22Rv1 (cell line): ENCODE results near the gene TSC22D1.

ENCODE experiments used
- ZFX ChIP-seq: fragments of 450-650 bp; IDR thresholded peaks from 2 replicates; pipeline ENCODE4 v1.6.1; 2017; ENCODE audit warnings: antibody characterized with exemption, borderline replicate concordance
- TF ChIP-seq, protein P1 (sequence below): fragments of 450-650 bp; IDR thresholded peaks from 2 replicates; pipeline ENCODE4 v1.5.1; 2017; ENCODE audit warnings: mild to moderate bottlenecking

DNA sequence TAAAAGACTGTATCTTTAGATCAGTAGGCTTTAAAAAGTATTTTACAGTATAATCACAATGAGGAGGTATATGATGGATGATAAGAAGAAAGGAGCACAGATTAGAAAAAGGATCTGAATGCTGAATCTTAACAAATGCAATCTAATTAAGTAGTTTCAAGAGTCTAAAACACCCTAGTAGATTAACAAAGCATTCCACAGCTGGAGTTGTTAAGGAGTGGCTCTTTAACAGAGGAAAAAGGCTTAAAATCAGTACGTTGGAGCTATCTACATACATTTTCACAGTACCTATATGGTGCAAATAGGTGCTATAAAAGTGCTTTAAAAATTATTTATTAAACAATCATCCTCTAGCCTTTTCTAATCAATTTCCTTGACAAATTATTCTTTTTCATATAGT lies 34.5 kb downstream of the TSC22D1 start:
- TF ChIP-seq, protein P1, sequence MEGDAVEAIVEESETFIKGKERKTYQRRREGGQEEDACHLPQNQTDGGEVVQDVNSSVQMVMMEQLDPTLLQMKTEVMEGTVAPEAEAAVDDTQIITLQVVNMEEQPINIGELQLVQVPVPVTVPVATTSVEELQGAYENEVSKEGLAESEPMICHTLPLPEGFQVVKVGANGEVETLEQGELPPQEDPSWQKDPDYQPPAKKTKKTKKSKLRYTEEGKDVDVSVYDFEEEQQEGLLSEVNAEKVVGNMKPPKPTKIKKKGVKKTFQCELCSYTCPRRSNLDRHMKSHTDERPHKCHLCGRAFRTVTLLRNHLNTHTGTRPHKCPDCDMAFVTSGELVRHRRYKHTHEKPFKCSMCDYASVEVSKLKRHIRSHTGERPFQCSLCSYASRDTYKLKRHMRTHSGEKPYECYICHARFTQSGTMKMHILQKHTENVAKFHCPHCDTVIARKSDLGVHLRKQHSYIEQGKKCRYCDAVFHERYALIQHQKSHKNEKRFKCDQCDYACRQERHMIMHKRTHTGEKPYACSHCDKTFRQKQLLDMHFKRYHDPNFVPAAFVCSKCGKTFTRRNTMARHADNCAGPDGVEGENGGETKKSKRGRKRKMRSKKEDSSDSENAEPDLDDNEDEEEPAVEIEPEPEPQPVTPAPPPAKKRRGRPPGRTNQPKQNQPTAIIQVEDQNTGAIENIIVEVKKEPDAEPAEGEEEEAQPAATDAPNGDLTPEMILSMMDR, result no peak
- TF ChIP-seq ZFX, result no peak
